Measurements from ENCODE around the gene NEIL3. TPM values are rescaled to one million over a fixed set of nuclear protein-coding genes. Genes with fewer than 3 reads are reported as not detected.

The NEIL3 gene
- total RNA-seq, 4 donors from 2014 or later, result 2.1 to 8.3 (median 3.4) TPM

DNA sequence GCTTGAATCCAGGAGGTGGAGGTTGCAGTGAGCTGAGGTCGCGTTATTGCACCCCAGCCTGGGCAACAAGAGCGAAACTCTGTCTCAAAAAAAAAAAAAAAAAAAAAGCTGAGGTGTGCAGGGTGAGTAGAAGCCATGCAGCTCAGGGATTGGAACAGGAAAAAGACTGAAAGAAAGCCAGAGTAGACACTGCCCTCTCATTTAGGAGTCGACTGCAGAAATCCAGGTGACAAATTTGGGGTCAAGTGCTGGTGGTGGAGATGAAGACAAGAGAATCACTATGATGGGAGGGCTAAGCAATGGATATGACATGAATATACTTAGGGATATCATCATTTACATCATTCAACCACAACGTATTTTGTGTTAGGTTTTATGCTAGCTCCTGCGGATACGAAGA is 1.9 kb downstream of the NEIL3 start:
- 90 to 91% methylated on average over 6 to 7 of the region's 7 CpGs for WGBS, 2 donors
- Histone ChIP-seq H3K4me1 (peaks cover 3 to 35% (median 14%) of the 10 kb centered on the region in 3 donors), H3K27me3 (no peaks in the 10 kb centered on the region), H3K9me3 (no peaks in the 10 kb centered on the region), H3K4me3 (no peak overlapping the region), H3K36me3 (no peaks in the 10 kb centered on the region), H3K27ac (no peak overlapping the region)
- intact Hi-C loops (cut with DNase I), result no loop called here
- DNase-seq, result no peak
- TF ChIP-seq, protein P1, sequence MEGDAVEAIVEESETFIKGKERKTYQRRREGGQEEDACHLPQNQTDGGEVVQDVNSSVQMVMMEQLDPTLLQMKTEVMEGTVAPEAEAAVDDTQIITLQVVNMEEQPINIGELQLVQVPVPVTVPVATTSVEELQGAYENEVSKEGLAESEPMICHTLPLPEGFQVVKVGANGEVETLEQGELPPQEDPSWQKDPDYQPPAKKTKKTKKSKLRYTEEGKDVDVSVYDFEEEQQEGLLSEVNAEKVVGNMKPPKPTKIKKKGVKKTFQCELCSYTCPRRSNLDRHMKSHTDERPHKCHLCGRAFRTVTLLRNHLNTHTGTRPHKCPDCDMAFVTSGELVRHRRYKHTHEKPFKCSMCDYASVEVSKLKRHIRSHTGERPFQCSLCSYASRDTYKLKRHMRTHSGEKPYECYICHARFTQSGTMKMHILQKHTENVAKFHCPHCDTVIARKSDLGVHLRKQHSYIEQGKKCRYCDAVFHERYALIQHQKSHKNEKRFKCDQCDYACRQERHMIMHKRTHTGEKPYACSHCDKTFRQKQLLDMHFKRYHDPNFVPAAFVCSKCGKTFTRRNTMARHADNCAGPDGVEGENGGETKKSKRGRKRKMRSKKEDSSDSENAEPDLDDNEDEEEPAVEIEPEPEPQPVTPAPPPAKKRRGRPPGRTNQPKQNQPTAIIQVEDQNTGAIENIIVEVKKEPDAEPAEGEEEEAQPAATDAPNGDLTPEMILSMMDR (IDR thresholded peaks at IDR 0.05), result no peak
- no peak for TF ChIP-seq POLR2A (IDR thresholded peaks at IDR 0.05)

DNA sequence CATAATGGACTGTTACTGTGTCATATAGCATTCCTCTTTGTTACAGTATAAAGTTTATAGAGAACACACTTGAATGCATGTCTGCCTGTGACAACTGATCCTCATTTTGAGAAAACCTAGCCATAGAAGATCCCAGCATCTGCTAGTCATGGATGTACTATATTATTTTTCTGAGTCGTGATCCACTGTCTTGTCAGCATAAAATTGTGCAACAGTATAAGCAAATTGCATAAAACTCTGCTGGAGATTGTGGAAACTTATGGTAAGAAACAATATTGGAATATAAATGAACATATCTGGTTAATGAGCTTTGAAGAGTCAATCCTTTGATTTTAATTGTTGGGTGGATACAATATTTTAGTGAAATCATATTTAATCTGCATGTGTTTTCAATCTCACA is 3.6 kb downstream of the NEIL3 start:
- intact Hi-C loops (cut with DNase I), result no loop called here
- TF ChIP-seq, protein P1 (IDR thresholded peaks at IDR 0.05), result no peak
- TF ChIP-seq POLR2A (IDR thresholded peaks at IDR 0.05), result no peak
- no peak for DNase-seq
- no peaks in the 10 kb centered on the region for H3K27me3 ChIP-seq
- no peaks in the 10 kb centered on the region for H3K9me3 ChIP-seq
- H3K4me3 ChIP-seq, result no peak overlapping the region
- 45 to 79% methylated on average over 1 of the region's 1 CpG for WGBS, 2 donors
- H3K36me3 ChIP-seq, result no peaks in the 10 kb centered on the region
- H3K27ac ChIP-seq, result no peak overlapping the region
- H3K4me1 ChIP-seq, result peaks cover 3 to 26% (median 14%) of the 10 kb centered on the region in 3 donors

DNA sequence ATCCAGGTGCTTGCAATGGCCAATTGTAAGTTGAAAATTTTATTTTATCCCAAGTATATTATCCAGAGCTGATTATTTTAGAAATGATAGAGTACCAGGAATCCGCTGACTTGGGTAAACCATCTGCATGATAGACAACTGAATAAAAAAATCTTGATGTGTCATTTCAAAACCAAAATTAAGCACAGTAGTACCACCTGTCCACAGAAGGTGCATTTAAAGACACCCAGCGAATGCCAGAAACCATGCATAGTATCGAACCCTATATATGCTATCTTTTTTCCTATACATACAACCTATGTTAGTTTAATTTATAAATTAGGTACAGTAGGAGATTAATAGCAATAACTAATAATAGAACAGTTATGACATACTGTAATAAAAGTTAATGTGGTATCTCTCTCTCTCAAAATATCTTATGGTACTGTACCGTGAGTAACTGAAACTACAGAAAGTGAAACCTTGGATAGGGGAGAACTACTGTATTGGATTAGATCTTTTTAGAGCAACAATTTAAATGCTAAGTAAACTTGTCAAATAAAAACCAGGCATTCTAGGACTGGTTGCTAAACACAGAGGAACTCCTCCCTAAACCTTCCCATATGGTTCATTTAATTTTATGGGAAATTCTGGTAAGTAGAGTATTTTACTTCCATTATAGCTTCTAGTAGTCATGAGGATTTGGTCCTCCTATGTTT is 6.2 kb downstream of the NEIL3 start:
- H3K4me3 ChIP-seq, result peak overlapping the region in 2 of 4 donors; percentile 16 to 24
- no peaks in the 10 kb centered on the region for H3K27me3 ChIP-seq
- 64 to 77% methylated on average over 4 of the region's 4 CpGs for WGBS, 2 donors

DNA sequence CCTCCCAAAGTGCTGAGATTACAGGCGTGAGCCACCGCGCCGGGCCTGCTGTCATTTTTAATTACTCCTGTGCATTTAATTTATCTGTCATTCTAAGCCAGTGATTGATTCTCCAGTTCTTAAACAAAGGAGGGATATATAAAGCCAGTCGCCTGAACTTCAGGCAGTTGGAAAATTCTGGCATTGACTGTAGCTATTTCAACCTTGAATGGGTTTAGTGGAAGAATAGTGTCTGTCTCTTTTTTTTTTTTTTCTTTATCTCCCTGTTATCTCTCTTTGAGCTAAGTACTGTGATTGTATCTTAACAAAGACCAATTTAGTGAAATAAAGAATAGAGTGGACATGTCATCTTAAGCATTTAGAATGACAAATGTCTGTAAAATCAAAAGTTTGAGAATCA is 11.0 kb downstream of the NEIL3 start:
- H3K4me3 ChIP-seq, result no peak overlapping the region
- H3K36me3 ChIP-seq, result no peaks in the 10 kb centered on the region
- H3K27ac ChIP-seq, result no peak overlapping the region
- H3K9me3 ChIP-seq, result no peaks in the 10 kb centered on the region
- H3K4me1 ChIP-seq, result no peaks in the 10 kb centered on the region
- H3K27me3 ChIP-seq, result no peaks in the 10 kb centered on the region
- intact Hi-C loops (cut with DNase I), result no loop called here
- no peak for DNase-seq
- 93 to 96% methylated on average over 5 of the region's 5 CpGs for WGBS, 2 donors
- TF ChIP-seq, protein P1 (IDR thresholded peaks at IDR 0.05), result no peak
- no peak for TF ChIP-seq POLR2A (IDR thresholded peaks at IDR 0.05)

More for the DNA sequence above, 6.2 kb downstream of the NEIL3 start:
- intact Hi-C loops (cut with DNase I), result no loop called here
- H3K27ac ChIP-seq, result no peak overlapping the region
- H3K9me3 ChIP-seq, result no peaks in the 10 kb centered on the region
- no peak for DNase-seq
- H3K36me3 ChIP-seq, result no peaks in the 10 kb centered on the region
- TF ChIP-seq, protein P1 (IDR thresholded peaks at IDR 0.05), result no peak
- no peak for TF ChIP-seq POLR2A (IDR thresholded peaks at IDR 0.05)
- H3K4me1 ChIP-seq, result peaks cover 0 to 3% (median 0%) of the 10 kb centered on the region in 3 donors

DNA sequence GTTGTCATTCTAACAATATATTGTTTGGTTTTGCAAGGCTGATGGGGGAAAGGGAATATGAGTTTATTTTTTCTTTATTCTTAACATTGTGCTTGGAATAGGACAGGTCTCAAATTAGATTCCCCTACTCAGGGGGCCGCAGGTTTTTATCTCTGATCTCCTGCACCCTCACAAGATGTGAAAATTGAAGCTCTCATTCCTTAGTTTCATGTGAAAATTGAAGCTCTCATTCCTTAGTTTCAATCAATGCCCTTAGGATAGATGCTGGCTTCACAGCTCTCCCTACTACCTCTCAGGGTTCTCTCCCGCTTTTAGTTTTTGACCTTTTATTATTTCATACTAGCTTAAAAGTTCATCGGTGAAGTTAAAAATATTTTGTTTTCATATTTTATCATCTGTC is 12.0 kb downstream of the NEIL3 start:
- Histone ChIP-seq H3K4me3 (no peak overlapping the region), H3K9me3 (no peaks in the 10 kb centered on the region), H3K36me3 (no peaks in the 10 kb centered on the region), H3K27me3 (no peaks in the 10 kb centered on the region), H3K4me1 (no peaks in the 10 kb centered on the region), H3K27ac (no peak overlapping the region)
- DNase-seq, result no peak
- intact Hi-C loops (cut with DNase I), result no loop called here
- TF ChIP-seq, protein P1 (IDR thresholded peaks at IDR 0.05), result no peak
- TF ChIP-seq POLR2A (IDR thresholded peaks at IDR 0.05), result no peak
- 81 to 89% methylated on average over 3 of the region's 3 CpGs for WGBS, 2 donors

All from esophagus squamous epithelium (tissue), 5 donors.